NCI-H2081 treated with DMSO at 0.1 percent for 48 hours (cell line): ENCODE data around the gene LRRC32.

Experiments used
- DNase-seq: peaks from one replicate; lab custom pipeline; 2025; lab: John Stamatoyannopoulos, UW

LRRC32 gene

GRCh38 chr11:76699451-76700091 is 29.0 kb upstream of the LRRC32 start:
- no peak for DNase-seq

- no peak for DNase-seq
Observed at GRCh38 chr11:76698321-76699043, 27.9 kb upstream of the LRRC32 start.

DNA sequence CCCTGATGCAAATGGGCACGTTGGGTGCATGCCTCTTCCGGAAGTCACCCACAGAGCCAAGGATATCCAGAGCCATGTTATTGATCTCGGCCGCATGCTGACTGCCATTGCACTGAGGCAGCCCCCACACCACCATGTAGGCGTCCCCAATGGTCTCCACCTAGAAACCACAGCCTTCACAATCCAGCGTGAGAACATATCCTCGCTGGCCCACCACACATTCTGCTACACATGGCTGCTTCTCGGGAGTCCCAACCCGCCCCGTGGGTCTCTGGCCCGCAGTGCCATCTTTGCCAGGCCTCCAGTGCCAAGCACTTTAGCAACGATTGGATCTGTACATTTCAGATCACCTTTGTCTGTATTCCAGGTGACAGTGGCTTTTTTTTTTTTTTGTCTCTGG is 26.2 kb upstream of the LRRC32 start:
- no peak for DNase-seq

DNA sequence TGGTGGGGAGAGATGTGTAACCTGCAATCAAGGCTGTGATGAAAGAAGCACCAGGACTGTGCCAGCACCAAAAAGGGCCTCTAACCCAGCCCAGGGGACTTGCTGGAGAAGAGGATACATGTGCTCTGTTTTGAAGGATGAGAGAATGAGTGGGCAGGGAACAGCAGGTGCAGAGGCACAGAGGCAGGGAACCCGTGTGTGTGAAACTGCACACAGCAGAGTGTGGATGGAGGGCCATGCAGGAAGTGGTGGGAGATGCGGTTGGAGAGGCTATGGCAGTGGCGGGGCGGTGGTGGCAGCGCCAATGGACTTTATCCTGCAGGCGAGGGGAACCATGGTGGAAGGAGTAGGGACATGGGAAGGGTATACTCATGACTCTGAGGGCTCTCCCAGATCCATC is 25.2 kb upstream of the LRRC32 start:
- no peak for DNase-seq

- no peak for DNase-seq
Observed at GRCh38 chr11:76695133-76695532, 24.6 kb upstream of the LRRC32 start.

DNA sequence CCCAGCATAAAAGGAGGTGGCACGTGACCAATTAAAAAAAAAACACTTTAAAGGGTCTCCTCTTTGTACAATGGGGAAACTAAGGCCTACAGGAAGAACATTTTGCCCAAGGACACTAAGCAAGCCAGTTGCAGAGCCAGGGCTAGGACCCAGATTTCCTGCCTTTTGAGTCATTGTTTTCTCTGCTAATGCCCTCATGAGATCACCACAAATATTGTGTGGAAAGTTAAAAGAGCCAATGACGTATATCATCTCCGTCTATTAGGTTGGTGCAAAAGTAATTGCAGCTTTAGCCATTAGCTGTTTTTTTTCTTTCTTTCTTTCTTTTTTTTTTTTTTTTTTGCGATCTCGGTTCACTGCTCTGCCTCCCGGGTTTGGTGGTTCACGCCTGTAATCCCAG is 24.1 kb upstream of the LRRC32 start:
- no peak for DNase-seq

- no peak for DNase-seq
Observed at GRCh38 chr11:76693806-76694205, 23.3 kb upstream of the LRRC32 start.

- DNase-seq = no peak
Observed at GRCh38 chr11:76692956-76693355, 22.4 kb upstream of the LRRC32 start.

DNA sequence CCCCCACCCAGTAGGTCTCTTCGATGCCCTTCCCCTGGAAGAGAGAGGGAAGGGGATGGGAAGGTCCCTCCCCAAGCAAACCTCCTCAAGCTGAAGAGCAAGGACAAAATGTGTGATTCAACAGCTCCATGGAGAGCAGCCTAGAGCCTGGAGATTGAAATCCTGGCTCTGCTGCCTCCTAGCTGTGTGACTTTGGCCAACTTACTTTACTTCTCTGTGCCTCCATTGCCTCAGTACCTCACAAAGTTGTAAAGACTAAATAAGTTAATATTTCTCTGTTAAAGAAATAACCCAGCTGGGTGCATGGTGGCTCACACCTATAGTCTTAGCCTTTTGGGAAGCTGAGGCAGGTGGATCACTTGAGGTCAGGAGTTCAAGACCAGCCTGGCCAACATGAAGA is 21.1 kb upstream of the LRRC32 start:
- DNase-seq = no peak

GRCh38 chr11:76690736-76691135 is 20.2 kb upstream of the LRRC32 start:
- DNase-seq = no peak

DNA sequence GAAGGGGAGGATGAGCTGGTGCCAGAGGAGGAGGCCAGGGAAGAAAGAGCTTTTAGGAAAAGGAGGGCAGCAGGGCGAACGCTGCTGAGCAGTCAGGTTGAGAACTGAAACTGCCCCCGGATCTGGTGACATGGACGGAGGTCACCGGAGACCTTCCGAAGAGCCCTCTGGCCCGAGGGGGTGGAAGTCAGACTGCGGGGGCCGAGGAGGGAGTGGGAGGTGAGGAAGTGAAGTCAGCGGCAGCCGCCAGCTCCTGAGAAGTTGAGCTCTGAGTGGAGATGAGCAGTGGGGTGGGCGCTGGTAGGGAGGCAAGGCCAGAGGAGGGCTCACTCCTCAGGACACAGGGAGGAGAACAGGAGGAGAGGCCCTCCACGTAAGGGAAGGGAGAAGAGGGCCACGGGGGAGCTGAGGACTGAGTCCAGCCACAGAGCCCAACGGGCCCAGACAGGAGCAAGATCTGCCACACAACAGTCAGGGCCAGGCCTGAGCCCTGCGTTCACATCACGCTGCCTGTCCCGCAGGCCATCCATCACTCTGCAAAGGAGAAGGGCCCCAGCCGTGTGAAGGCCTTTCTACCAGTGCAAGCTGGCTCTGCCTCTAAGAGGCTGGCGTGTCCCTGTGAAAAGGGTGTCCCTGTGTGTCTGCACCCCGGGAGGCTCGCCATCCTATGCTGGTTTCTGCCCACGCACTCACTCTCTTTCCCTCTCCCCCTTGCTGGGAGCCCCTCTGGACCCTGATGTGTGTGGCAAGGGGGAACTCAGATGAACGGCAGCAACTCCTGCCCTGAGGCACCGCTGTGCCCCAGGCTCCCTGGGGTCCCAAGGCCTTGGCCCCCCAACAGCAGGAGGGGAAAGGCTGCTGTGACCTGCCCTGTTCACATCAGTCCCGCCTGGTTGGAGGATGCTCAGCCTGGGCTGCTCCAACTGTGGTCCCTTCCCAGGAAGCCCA is 19.0 kb upstream of the LRRC32 start:
- no peak for DNase-seq

GRCh38 chr11:76688146-76688545 is 17.6 kb upstream of the LRRC32 start:
- no peak for DNase-seq

- no peak for DNase-seq
Observed at GRCh38 chr11:76686261-76687079, 15.9 kb upstream of the LRRC32 start.

- DNase-seq = no peak
Observed at GRCh38 chr11:76685831-76686230, 15.3 kb upstream of the LRRC32 start.

DNA sequence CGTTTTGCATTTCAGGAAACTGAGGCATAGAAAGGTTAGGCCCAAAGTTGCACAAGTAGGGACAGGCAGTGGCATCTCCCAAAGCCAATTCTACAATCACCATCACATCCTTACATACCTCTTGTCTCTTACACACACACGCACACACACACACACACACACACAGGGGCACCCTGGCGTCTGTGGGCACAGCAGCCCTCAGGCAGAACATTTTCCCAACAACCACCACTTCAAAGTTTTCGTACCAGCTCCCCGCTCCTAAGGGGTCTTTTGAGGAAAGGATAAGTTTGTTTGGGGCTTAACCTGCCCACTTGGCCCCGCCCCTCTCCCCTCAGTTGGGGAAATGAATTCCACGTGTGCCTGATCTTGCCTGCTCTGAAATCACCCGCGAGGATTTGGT is 14.7 kb upstream of the LRRC32 start:
- no peak for DNase-seq

GRCh38 chr11:76684516-76684915 is 14.0 kb upstream of the LRRC32 start:
- no peak for DNase-seq

DNA sequence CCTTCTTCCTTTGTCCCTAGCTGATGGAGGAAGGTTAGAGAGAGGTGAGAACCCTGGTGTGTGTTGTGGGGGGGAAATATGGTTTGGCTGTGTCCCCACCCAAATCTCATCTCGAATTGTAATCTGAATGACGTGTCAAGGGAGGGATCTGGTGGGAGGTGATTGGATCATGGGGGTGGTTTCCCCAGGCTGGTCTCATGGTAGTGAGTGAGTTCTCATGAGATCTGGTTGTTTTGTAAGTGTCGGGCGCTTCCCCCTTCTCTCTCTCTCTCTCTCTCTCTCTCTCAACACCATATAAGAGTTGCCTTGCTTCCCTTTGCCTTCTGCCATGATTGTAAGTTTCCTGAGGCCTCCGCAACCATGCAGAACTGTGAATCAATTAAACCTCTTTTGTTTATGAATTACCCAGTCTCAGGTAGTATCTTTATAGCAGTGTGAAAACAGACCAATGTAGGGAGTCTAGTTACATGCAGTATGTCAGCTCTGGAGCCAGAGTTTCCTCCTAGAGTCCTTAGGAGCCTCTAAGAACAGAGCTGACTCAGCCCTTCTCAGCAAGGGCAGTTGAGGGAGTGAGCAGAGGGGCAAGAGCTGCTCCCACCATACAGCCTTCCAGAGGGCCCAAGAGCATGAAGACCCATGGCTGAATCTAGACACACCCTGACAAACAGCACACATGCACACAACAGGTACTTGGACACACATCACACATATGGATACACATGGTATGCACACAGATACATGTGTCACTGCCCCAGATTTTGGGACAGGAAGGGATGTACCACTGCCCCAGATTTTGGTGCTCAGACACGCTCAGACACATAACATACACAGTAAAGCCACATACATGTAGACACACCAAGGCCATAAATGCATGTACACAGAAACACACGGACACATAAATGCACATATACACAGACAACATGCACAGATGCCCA is 12.9 kb upstream of the LRRC32 start:
- no peak for DNase-seq

- no peak for DNase-seq
Observed at GRCh38 chr11:76682684-76683083, 12.1 kb upstream of the LRRC32 start.

DNA sequence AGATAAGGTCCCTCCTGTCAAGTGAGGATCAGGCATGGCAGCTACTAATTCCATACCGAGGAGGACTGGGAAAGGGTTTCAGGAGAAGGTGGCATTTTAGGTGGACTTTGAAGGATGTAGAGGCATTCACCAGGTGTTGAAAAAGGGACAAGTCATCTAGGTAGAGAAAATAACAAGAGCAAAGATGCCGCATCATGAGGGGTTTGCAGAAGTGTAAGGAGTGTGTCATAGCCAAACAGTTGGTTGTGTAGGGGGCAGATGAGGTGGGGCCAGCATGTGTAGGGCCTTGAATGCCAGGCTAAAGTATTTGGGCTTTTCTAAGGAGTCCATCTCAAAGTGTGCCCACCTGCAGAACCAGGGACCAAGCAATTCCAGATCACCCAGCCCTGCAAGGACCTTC is 11.6 kb upstream of the LRRC32 start:
- no peak for DNase-seq

DNA sequence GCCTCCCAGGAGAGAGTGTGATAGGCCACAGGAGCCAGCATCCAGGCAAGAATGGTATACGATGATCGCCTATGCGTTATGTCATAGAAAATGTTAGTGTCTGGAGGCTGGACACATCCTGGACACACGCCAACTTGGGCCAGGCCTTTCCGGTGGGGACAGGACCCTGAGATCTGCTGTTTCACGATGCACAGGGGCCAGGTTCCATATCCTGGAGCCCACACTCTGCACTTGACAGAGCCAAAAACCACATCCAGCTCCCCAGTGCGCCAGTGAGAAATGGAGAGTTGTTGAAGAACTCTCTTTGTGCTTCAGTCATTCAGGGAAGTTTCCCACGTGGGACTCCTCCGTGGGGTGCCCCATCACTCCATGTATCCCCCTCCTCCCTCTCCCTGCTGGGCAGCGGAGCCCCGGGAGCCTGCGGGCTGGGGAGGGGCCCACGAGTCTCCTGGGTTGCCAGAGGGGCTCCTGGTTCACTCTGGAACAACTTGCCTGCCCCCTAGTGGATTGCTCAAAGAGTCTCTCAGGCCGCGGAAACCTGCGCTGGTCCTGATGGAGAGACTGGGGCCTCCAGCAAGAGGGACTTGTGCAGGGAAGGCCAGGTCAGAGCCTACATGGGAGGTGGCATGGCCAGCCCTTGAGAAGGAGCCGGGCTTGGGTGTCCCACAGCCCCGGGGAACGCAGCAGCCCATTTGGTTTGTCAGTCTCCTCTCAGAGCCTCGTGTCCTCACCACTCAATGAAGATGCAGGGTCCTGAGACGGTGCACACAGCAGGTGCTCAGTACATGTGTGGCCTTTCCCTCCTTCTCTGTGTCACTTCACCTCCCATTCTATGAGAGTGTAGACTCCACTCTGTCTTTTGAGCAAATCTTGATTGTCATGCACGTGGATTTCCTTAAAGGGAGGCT is 10.2 kb upstream of the LRRC32 start:
- no peak for DNase-seq
